HG03097 (cell line): ENCODE data around the gene C1orf122.
"Not testable (repeated sequence)": the region's sequence is repeated elsewhere in the genome, so short reads cannot be mapped to it uniquely, and the experiment has no call there.

Source experiments
- ATAC-seq: cut with Tn5 transposase; IDR thresholded peaks from one replicate; pipeline ENCODE4 v1.9.1; 2021; ENCODE audit not compliant: unreplicated experiment, low FRiP score

C1orf122 gene

DNA sequence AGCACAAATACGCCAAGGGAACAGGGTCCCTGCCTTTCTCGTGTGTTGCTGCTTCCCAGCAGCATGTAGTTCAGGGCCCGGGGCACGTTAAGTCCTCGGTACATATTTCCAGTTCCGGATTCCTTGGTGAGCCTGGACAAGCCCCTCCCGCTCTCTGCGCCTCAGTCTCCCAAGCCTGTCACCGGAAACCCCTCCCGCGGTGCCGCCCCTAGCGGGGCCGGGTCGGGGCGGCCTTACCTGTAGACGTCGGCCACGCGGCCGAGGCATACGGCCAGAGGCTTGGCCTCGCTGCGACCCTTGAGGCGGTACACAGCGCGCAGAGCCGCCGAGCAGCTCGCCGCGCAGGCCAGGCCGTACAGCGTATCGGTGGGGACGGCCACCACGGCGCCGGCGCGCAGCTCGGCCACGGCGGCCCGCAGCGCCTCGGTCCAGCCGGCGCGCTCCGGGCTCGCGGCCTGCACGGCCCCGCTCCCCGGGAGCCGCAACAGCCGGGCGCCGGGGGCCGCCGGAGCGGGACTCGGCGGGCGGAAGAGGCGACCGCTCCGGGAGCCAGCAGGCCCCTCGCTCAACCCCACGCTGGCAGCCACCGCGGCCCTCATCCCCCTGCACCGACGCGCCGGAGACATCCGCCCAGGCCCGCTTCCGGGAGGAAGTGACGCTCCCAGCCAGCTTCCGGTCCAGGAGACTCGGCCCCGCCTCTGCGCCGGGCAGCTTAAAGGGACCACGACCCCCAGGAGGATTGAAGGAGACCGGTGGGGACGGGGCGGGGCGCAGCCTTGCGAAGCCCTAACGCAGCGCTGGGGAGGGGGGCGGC lies at the start of gene C1orf122, which contains the start of gene YRDC:
Gene C1orf122, plus strand, starts transcription at position 236 of the 814 bp plus-strand sequence. CDS start 615 bp downstream, outside the sequence.
Gene YRDC, minus strand, starts transcription at position 654 of the 814 bp plus-strand sequence. Its CDS starts 28 bp downstream, at position 626.
- peak; percentile 78 for ATAC-seq

DNA sequence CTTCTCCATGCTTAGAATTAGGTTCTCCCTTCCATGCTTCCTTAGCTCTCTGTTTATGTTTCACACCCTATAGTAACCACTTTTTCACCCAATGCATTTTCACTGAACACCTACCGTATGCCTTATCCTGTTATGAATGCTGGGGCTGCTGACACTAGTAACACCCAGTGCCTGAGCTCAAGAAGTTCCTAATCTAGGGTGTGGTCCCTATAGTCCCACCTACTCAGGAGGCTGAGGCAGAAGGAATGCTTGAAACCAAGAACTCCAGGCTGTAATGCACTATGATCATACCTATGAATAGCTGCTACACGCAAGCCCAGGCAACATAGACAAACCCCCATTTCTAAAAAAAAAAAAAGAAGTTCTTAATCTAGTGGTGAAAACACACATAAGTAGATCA lies 48.1 kb upstream of the C1orf122 start:
- ATAC-seq = no peak

DNA sequence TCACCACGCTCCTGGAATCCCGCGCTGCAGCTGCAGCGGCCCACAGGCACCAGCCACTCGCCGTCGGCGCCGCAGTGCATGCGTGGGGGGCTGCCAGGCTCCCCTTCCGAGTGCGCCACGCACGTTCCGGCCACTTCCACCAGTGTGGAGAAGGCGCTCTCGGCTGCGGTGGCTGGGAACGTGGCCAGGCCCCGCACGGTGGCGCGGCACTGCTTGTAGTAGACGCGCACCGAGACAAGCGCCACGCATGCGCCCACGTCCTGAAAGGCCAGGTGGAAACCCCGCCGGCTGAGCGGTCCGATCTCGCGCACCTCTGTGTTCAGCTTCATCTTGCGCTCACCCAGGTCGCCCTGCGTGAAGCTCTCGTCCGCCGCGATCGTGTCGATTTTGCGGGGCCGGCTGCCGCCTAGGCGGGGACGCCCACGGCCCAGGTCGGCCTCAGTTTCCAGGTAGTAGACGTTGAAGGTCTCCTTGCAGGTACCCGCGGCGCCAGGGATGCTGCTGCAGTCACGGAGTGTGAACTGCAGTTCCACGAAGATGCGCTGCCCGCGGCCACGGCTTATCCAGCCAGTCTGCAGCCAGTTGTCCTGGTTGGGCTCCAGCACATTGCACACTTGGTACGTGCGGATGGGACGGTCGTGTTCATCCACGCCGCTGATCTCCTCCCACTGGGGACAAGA lies 46.0 kb upstream of the C1orf122 start:
- no peak for ATAC-seq

DNA sequence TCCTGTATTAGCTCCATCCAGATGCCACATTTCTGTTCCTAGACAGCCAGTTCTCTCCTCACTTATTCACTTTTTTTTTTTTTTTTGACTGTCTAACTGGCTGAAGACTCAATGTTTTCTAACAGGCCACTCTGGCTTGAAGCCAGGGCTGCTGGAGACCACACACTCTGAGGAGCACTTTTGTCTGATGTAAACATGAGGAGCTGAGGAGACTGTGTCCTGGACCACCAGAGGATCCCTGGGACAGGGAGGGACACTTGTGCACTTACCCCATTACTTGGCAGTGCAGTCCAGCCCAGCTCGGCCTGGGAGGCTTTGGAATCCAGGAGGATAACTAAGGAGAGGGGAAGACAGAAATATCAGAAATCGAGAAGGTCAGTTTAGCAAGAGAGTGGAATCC lies 45.1 kb upstream of the C1orf122 start:
- ATAC-seq = no peak

DNA sequence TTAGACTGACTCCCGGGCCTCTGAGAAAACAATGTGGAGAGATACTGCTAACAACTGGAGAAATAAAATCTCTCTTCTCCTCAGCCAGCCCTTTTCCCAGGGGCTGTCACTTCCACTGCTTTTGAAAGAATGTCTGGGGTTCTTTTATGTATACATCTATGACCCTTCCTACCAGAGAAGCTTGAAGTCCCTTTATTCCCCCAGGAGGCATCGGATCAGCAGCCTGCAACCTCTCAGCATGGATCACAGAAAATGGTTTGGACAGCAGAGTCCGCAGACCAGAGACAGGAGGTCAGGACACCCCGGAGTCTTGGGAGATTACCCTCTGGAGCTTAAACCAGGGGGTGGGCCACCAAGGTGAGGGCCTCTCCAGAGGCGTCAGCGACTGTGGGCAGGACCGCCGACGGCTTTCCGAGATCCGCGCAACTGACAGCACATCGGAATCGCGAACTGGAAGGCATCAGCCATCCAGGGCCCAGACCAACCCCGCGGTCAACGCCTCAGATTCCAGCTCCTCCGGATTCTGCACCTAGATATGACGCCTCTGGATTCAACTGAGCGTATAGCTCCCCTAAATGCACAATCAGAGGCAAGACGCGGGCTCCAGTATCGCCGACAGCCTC lies 43.7 kb upstream of the C1orf122 start:
- ATAC-seq = no peak

DNA sequence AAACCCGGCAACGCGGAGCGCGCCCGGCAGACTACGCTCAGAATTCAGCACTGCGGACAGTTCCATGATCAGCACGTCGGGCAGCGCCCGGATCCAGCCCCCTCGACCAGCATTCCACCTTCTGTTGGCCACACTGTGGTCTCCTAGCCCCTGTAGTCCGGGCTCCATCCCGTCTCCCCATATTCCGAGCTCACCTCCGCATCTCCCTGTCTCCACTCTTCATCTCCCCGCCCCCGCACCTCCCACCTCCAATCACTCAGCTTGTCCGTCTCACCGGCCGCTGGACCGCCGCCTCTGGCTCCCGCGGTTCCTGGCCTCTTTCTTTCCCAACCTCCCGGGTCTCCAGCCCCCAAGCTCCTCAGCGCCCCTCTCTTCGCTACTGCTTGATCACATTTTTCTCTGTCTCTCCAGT lies 43.2 kb upstream of the C1orf122 start:
- no peak for ATAC-seq

DNA sequence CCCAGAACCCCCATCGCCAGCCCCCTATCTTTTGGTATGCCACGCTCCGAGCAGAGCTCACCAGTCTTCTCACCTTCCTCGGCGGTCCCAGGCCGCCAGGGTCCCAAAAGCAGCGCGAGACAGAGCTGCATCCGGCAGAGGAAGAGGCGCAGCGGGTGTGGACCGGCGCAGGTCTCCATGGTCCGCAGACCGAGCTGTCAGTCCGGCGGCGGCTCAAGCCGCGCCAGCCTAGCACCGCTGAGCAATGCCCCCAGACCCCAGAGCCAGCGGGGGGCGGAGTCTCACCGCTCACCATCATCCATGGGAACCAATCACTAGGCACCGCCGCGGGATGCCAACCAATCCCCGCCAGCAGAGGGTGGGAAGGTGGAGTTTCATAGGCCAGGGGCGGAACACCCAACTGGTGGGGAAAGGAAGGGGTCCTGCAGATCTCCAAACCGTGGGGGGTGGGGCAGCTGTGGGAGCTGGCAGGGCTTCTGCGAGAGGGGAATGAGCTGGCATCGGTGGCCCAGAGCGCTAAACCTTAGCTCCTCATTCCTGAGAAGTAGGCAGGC lies 42.6 kb upstream of the C1orf122 start, which contains the start of gene EPHA10:
Gene EPHA10, minus strand, starts transcription at position 233 of the 554 bp plus-strand sequence. Its CDS starts 54 bp downstream, at position 179.
- no peak for ATAC-seq

DNA sequence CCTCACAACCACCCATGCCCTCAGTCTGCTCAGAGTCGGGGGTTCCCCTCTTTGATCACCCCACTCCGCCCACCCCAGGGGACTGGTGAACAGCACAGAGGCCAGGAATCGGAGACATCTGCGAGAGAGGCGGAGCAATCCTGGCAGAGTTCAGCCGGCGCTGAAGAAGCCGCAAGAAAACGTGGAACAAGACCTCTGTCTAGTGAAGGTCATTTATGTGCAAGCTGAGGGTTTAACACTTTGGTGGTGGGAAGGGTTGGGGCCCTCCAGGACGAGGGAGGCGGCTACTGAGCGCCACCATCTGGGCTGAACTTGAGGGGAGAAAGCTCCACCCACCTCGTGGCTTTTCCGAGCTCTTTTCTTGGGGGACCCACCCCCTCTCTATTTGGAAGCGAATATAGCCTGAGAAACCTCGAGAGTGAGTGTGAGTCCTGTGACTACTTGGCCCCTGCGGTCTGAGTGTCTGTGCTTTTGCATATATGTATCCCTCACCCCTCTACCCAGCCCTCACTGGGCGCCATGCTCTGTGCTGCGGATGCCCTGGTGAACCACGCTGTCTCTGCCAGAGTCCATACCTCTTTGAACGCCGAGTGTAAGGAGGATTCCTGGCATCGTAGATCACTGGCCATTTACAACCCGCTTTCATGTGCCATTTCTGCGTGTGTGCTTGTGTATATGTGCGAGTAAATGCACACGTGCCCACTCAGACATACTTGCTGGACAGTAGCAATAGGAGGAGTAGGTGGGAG lies 41.5 kb upstream of the C1orf122 start:
- no peak for ATAC-seq

DNA sequence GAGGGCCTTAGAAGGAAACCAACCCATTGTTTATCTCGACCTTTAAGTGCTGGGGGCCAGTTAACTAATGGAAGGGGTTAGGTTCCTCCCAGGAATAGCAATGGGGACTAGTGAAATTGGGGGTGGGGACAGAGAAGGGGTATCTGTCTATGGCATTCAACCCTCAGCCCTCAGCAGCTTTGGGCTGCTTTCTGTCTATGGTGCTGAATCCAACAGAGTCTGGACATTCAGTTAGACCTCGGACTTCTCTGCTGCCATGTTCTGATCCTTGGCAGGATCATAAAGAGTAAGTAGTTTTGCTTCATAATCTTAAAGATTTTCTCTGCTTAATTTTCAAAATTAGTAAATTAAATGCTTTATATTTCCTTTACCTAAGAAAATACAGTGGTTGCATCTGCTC lies 40.1 kb upstream of the C1orf122 start:
- ATAC-seq = no peak

DNA sequence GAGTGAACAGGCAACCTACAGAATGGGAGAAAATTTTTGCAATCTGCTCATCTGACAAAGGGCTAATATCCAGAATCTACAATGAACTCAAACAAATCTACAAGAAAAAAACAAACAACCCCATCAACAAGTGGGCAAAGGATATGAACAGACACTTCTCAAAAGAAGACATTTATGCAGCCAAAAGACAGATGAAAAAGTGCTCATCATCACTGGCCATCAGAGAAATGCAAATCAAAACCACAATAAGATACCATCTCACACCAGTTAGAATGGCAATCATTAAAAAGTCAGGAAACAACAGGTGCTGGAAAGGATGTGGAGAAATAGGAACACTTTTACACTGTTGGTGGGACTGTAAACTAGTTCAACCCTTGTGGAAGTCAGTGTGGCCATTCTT lies 36.1 kb upstream of the C1orf122 start:
- not testable (repeated sequence) for ATAC-seq

DNA sequence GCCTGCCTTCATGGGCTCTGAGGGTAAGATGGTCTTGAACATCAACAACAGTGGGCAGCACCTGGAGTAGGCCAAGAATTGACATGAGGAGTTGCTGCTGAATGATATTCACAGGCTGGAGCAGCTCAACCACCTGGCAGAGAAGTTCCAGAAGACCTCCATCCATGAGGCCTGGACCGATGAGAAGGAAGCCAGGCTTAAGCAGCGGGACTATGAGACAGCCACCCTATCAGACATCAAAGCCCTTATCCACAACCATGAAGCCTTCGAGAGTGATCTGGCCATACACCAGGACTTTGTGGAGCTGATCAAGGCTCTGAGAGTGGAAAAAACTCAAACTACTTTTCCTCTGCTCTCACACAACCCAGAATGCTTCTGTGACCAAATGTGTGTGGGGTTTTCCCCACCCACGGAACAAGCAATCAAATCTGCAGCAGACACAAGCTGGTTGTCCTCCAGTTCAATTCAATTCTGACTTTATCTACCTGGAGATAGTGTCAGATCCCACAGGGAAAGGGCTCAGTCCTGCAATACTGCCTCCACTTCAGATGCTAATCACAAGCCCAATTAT lies 30.6 kb upstream of the C1orf122 start:
- no peak for ATAC-seq

DNA sequence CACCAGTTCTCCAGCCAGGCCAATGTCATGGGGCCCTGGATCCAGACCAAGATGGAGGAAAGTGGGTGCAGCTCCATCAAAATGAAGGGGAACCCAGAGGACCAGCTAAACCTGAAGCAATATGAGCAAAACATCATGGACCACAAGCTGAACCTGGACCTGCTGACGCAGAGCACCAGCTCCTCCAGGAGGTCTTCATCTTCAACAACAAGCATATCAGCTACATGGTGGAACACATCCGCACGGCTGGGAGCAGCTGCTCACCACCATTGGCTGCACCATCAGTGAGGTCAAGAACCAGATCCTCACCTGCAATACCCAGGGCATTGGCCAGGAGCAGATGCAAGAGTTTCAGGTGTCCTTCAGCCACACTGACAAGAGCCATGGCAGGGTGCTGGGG lies 28.9 kb upstream of the C1orf122 start:
- no peak for ATAC-seq

DNA sequence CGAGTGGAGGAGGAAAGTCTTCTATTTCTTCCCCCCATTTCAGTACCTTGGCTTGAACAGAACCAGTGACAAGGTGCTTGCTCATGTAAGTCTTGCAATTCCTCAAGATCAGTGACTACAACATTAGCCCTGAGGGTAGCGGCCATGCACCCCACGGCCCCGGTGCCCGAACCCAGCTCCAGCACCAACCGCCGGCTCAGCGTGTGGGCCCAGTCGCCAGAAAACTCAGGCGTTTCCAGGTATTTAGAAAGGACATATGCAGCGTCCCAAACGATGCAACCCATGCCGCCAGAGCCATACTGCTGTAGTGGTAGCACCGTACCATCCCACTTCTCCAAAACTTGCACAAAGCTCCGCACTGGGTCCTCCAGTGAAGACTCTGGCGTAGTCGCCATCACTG lies 25.1 kb upstream of the C1orf122 start:
- no peak for ATAC-seq

DNA sequence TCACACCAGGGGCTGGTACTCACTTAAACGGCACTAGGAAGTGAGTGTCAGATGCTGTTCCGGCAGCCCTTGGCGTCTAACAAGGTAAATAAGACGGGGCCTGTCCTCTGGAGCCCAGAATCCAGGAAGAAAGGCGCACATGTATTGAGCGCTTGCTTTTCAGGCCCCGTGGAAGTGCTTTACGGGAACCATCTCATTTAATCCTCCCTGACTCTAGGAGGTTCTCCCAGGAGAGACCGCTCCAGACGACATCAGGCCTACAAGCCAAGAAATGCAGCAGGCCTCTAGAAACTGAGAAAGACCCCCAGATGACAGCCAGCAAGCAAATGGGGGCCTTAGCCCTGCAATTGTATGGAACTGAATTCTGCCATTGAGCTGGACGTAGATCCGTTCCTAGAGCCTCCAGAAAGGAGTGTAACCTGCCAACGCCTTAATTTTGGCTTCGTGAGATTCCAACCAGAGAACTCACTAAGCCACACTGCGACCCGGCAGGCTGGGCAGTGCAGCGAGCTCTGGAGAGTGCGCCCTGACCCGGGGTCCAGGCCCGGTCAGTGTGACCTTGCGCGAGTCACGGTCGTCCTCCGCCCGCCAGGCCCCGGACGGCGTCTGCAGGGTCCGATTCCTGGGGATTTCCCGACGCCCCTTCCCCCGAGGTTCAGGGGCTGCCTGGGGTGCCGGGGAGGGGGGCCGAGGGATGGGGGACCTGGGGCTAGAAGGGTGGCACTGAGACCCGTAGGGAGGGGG lies 14.5 kb upstream of the C1orf122 start:
- no peak for ATAC-seq

DNA sequence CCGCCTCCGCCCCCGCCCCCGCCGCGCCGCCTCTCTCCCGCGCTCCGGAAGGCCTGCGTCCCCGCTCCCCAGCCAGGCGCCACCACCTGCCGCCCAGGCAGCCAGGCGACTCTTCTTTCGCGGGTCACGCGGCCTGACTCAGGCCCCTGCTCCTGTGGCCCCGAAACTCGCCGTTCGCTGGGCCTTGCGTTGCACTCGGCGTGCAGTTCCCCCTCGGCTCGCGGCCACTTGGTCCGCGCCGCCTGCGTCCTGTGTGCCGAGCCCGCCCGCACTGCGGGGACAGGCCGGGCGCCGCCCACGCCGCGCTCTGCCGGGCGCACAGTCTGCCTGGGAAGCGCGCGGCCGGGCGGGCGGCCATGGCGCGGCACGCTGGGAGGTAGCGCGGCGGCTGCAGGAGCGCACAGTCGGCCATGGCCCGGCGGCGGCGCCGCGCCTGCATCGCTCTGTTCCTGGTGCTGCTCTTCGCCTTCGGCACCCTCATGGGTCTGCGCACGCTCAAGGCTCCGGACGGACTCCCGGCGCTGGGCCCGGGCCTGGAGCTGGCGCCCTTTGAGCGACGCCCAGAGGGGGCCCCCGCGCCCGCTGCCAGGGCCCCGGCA lies 13.7 kb upstream of the C1orf122 start, which contains the start of gene MANEAL:
Gene MANEAL, plus strand, starts transcription at position 75 of the 599 bp plus-strand sequence. Its CDS starts 336 bp downstream, at position 411.
- no peak for ATAC-seq

DNA sequence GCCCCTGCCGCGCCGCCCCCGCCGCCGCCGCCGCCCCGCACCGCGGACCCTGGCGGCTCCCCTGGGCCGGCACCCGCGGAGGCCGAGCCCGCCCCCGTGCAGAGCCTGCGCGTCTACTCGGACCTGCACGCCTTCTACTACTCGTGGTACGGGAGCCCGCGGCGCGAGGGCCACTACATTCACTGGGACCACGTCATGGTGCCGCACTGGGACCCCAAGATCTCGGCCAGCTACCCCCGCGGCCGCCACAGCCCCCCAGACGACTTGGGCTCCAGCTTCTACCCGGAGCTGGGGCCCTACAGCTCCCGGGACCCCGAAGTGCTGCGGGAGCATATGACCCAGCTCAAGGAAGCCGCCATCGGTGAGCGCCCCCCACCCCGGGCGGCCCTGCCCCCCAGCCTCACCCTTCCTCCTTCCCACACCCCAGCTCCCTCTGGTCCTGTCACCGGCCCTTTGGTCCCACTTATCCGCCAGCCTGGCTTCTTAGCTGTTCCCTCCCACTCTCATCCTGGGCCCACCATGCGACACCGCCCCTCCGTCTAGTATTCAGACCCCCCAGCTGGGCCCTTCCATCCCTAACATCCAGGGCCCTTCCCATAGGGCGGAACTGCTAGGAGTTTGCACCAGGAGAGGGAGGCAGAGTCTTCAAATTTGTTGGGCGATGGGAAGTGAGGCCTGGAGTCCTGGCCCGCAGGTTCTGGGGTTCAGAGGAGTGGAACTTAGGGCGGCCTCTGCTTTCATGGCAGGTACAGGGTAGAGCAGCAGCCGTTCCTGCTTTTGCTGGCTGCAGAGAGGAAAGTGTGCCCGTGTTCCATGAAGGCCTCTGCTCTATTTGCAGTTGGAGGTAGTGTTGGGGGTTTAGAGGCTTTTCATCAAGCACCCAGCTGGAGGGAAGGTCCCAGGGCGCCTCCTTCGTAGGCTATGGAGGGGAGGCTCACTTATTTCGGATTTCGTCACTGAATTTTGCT lies 12.9 kb upstream of the C1orf122 start:
- ATAC-seq = no peak

DNA sequence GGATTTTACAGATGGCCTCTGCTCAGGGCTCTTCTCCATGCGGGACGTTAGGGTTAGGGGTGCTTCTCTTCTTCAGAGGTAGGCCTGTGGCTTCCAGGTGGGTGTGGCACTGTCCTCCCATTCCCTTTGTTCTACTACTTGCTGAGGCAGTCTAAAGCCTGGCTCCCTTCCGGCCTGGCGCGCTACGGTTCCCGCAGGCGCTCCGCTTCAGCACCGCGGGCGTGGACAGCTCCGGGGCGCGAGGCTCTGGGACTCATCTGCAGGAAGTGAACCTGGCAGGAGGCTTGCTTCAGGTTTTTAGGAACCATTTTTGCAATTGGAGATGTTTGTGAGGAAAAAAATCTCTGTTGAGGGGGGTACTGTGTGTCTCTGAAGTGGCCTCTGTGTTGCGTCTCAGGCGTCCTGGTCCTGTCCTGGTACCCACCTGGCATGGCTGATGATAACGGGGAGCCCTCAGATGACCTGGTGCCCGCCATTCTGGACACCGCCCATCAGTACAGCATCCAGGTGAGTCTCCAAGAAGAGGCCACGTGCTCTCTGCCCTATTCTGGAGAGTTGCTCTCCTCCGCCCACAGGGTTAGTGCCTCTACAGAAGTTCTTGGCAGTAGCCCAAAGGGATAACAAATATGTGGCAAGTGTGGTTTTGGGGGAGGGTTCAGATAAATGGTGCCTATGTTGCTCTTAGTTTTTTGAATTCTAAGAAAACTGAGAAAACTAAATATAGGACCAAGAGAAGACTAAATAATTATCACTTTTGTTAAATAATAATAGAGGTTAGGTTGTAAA lies 12.1 kb upstream of the C1orf122 start:
- ATAC-seq = no peak
